ENCODE data around the gene FAU.

Gene FAU

GRCh38 chr11:65107078-65107477 lies 14.9 kb downstream of the FAU start:
- no peak for DNase-seq (ENCODE audit: low read depth)

GRCh38 chr11:65104628-65105027 lies 17.3 kb downstream of the FAU start:
- DNase-seq (ENCODE audit: low read depth) = no peak

GRCh38 chr11:65103476-65103875 lies 18.5 kb downstream of the FAU start:
- DNase-seq (ENCODE audit: low read depth) = no peak

GRCh38 chr11:65102142-65103095 lies 19.5 kb downstream of the FAU start:
- DNase-seq (ENCODE audit: low read depth) = no peak

GRCh38 chr11:65100674-65101350 lies 21.1 kb downstream of the FAU start:
- DNase-seq (ENCODE audit: low read depth) = no peak

- DNase-seq (ENCODE audit: low read depth) = no peak
Measured at GRCh38 chr11:65096926-65097325, 25.0 kb downstream of the FAU start.

- DNase-seq (ENCODE audit: low read depth) = peak; percentile 75
Measured at GRCh38 chr11:65095974-65096806, 25.7 kb downstream of the FAU start, which contains the start of gene VPS51. VPS51 (plus strand) TSS chr11:65096214; CDS start chr11:65096251, 37 bp downstream.

GRCh38 chr11:65095427-65095826 lies 26.5 kb downstream of the FAU start:
- DNase-seq (ENCODE audit: low read depth) = no peak

GRCh38 chr11:65090628-65091027 lies 31.3 kb downstream of the FAU start:
- no peak for DNase-seq (ENCODE audit: low read depth)

- no peak for DNase-seq (ENCODE audit: low read depth)
Measured at GRCh38 chr11:65089621-65090020, 32.3 kb downstream of the FAU start.

- DNase-seq (ENCODE audit: low read depth) = no peak
Measured at GRCh38 chr11:65087827-65088226, 34.1 kb downstream of the FAU start.

- no peak for DNase-seq (ENCODE audit: low read depth)
Measured at GRCh38 chr11:65087216-65087615, 34.7 kb downstream of the FAU start.

GRCh38 chr11:65086809-65087208 lies 35.1 kb downstream of the FAU start:
- DNase-seq (ENCODE audit: low read depth) = no peak

GRCh38 chr11:65085446-65085845 lies 36.5 kb downstream of the FAU start:
- DNase-seq (ENCODE audit: low read depth) = no peak

GRCh38 chr11:65084598-65085375 lies 37.1 kb downstream of the FAU start:
- DNase-seq (ENCODE audit: low read depth) = no peak

GRCh38 chr11:65083834-65084597 lies 37.9 kb downstream of the FAU start, which contains the start of the genes CDCA5 and ZFPL1:
CDCA5 (minus strand) TSS chr11:65084040; CDS start chr11:65083978, 62 bp downstream.
ZFPL1 (plus strand) TSS chr11:65084222; CDS start chr11:65084699, 477 bp downstream.
- peak; percentile 82 for DNase-seq (ENCODE audit: low read depth)

- no peak for DNase-seq (ENCODE audit: low read depth)
Measured at GRCh38 chr11:65083134-65083833, 38.6 kb downstream of the FAU start.

- DNase-seq (ENCODE audit: low read depth) = no peak
Measured at GRCh38 chr11:65078786-65079342, 43.1 kb downstream of the FAU start.

- no peak for DNase-seq (ENCODE audit: low read depth)
Measured at GRCh38 chr11:65078151-65078550, 43.8 kb downstream of the FAU start.
